ENCODE results near the gene MAZ. TPM values are rescaled to one million over a fixed set of nuclear protein-coding genes. Genes with fewer than 3 reads are reported as not detected.

The MAZ gene
- total and polyA plus RNA-seq, 2 of the 13 experiments (the other 11 are each of a cell fraction or from before 2014, with no cell fraction given) = 203 to 277 TPM

DNA sequence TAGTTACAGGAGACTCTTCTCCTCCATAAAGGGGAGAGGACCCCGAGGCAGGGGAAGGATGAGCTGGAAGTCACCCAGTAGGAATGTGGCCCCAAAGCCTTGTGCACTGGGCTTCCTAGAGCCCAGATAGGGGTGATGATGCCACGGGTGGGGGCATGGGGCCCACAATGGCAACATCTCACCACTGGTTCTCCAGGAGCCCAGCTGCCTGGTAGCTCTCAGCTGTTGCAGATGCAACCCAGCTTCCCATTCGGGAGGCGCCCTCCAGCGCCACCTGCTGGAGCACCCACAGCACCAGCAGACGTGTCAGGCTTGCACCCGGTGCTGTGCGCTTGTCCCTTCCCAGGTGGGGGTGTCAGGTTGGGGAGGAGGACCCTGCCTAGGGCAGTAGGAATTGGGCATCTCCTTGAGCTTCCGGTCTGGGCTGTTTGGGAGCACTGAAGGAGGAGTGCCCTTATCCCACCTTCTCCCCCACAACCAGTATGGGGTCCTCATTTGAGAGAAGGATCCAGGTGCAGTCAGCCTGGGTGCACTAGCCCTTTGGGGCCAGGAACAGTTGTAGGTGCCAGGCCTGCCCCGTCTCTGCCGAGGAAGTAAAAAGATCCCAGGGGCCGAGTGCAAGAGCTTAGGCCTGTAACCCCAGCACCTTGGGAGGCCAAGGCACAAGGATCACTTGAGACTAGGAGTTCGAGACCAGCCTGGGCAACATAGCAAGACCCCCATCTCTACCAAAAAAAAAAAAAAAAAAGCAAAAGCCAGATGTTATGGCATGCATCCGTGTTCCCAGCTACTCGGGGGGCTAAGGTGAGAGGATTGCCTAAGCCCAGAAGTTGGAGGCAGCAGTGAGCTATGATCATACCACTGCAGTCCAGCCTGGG, 42.3 kb downstream of the MAZ start (continued):
- TF ChIP-seq RARG (CRISPR knock-in tag; IDR thresholded peaks at IDR 0.05; ENCODE audit: low read depth) (no peak), ZNF563 (CRISPR knock-in tag; IDR thresholded peaks at IDR 0.05) (peak; percentile 73; the same call in 1 of the 2 replicates), STAT5B (CRISPR knock-in tag; IDR thresholded peaks at IDR 0.05) (no peak), ZKSCAN8 (CRISPR knock-in tag; IDR thresholded peaks at IDR 0.05; ENCODE audit: borderline replicate concordance) (no peak), RFXANK (CRISPR knock-in tag; IDR thresholded peaks at IDR 0.05) (no peak), ZNF296 (CRISPR knock-in tag; conservative IDR thresholded peaks at IDR 0.05) (no peak), ATF7 (IDR thresholded peaks at IDR 0.05) (no peak), ATF7 (CRISPR knock-in tag; IDR thresholded peaks at IDR 0.05) (0 out of 2 replicates have a peak, but pooled peaks have one; percentile 8), HDAC6 (IDR thresholded peaks at IDR 0.05; ENCODE audit: low read depth, low read length) (no peak), ZNF772 (CRISPR knock-in tag; IDR thresholded peaks at IDR 0.05) (0 out of 2 replicates have a peak, but pooled peaks have one; percentile 77), TRIM24 (CRISPR knock-in tag; IDR thresholded peaks at IDR 0.05) (no peak), SCMH1 (CRISPR knock-in tag; IDR thresholded peaks at IDR 0.05; ENCODE audit: borderline replicate concordance) (no peak), MATR3 (CRISPR knock-in tag; IDR thresholded peaks at IDR 0.05) (no peak), NR2F2 (IDR thresholded peaks at IDR 0.05; ENCODE audit: borderline replicate concordance, low read depth) (no peak), SOX13 (IDR thresholded peaks at IDR 0.05) (no peak), SOX13 (CRISPR knock-in tag; conservative IDR thresholded peaks at IDR 0.05 in 1 of 2, IDR thresholded peaks at IDR 0.05 in 1 of 2) (peak in 1 of 2 experiments; percentile 27; a peak in 1 of 4 replicates), FOSL1 (CRISPR knock-in tag; IDR thresholded peaks at IDR 0.05; ENCODE audit: borderline replicate concordance) (no peak), SMAD3 (CRISPR knock-in tag; IDR thresholded peaks at IDR 0.05) (0 out of 2 replicates have a peak, but pooled peaks have one; percentile 63), ZSCAN20 (CRISPR knock-in tag; IDR thresholded peaks at IDR 0.05; ENCODE audit: borderline replicate concordance) (no peak), MAF1 (CRISPR knock-in tag; IDR thresholded peaks at IDR 0.05; ENCODE audit: borderline replicate concordance) (no peak), ZFP62 (CRISPR knock-in tag; IDR thresholded peaks at IDR 0.05) (no peak), DPF2 (CRISPR knock-in tag; IDR thresholded peaks at IDR 0.05; ENCODE audit: borderline replicate concordance, low read depth) (no peak), ZNF878 (CRISPR knock-in tag; IDR thresholded peaks at IDR 0.05) (no peak), BORCS8-MEF2B (CRISPR knock-in tag; IDR thresholded peaks at IDR 0.05) (no peak; the same call in 1 of the 2 replicates), ZNF850 (CRISPR knock-in tag; conservative IDR thresholded peaks at IDR 0.05) (no peak)
- TF ChIP-seq, protein P1, sequence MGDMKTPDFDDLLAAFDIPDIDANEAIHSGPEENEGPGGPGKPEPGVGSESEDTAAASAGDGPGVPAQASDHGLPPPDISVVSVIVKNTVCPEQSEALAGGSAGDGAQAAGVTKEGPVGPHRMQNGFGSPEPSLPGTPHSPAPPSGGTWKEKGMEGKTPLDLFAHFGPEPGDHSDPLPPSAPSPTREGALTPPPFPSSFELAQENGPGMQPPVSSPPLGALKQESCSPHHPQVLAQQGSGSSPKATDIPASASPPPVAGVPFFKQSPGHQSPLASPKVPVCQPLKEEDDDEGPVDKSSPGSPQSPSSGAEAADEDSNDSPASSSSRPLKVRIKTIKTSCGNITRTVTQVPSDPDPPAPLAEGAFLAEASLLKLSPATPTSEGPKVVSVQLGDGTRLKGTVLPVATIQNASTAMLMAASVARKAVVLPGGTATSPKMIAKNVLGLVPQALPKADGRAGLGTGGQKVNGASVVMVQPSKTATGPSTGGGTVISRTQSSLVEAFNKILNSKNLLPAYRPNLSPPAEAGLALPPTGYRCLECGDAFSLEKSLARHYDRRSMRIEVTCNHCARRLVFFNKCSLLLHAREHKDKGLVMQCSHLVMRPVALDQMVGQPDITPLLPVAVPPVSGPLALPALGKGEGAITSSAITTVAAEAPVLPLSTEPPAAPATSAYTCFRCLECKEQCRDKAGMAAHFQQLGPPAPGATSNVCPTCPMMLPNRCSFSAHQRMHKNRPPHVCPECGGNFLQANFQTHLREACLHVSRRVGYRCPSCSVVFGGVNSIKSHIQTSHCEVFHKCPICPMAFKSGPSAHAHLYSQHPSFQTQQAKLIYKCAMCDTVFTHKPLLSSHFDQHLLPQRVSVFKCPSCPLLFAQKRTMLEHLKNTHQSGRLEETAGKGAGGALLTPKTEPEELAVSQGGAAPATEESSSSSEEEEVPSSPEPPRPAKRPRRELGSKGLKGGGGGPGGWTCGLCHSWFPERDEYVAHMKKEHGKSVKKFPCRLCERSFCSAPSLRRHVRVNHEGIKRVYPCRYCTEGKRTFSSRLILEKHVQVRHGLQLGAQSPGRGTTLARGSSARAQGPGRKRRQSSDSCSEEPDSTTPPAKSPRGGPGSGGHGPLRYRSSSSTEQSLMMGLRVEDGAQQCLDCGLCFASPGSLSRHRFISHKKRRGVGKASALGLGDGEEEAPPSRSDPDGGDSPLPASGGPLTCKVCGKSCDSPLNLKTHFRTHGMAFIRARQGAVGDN (CRISPR knock-in tag; IDR thresholded peaks at IDR 0.05) = peak; percentile 68
- TF ChIP-seq, protein P2, sequence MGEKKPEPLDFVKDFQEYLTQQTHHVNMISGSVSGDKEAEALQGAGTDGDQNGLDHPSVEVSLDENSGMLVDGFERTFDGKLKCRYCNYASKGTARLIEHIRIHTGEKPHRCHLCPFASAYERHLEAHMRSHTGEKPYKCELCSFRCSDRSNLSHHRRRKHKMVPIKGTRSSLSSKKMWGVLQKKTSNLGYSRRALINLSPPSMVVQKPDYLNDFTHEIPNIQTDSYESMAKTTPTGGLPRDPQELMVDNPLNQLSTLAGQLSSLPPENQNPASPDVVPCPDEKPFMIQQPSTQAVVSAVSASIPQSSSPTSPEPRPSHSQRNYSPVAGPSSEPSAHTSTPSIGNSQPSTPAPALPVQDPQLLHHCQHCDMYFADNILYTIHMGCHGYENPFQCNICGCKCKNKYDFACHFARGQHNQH (CRISPR knock-in tag; IDR thresholded peaks at IDR 0.05) = peak; percentile 75; the same call in 1 of the 2 replicates

All from HepG2 (cell line).